Subcutaneous abdominal adipose tissue (tissue), 5 donors: Measurements from ENCODE around the gene PSMC3IP.

Source experiments
- H3K27ac ChIP-seq: one replicate; pipeline ENCODE4 v1.7.0; 2013; ENCODE audit warnings: low read depth, mild to moderate bottlenecking, inconsistent platforms, low read length, moderate library complexity
- H3K27me3 ChIP-seq, 5 donors: one replicate each; pipeline ENCODE4 v1.7.0; 2013; ENCODE audit warnings: low read length in 5 of 5, inconsistent platforms in 1 of 5; ENCODE audit not compliant: control insufficient read depth in 5 of 5, insufficient read depth in 4 of 5
- H3K36me3 ChIP-seq, 5 donors: one replicate each; pipeline ENCODE4 v1.7.0; 2013; ENCODE audit warnings: low read length in 5 of 5; ENCODE audit not compliant: control insufficient read depth in 5 of 5, insufficient read depth in 5 of 5
- H3K4me1 ChIP-seq, 5 donors: one replicate each; pipeline ENCODE4 v1.7.0; 2013; ENCODE audit warnings: low read length in 5 of 5, mild to moderate bottlenecking in 3 of 5, moderate library complexity in 1 of 5; ENCODE audit not compliant: control insufficient read depth in 5 of 5, insufficient read depth in 5 of 5
- H3K4me3 ChIP-seq, 5 donors: one replicate each; pipeline ENCODE4 v1.7.0; 2013; ENCODE audit warnings: low read length in 5 of 5, low read depth in 1 of 5
- H3K9ac ChIP-seq, 5 donors: one replicate each; pipeline ENCODE4 v1.7.0; 2013; ENCODE audit warnings: low read length in 5 of 5, mild to moderate bottlenecking in 4 of 5, moderate library complexity in 3 of 5
- H3K9me3 ChIP-seq, 5 donors: one replicate each; pipeline ENCODE4 v1.7.0; 2013; ENCODE audit warnings: low read length in 5 of 5; ENCODE audit not compliant: control insufficient read depth in 5 of 5
- donor health status: healthy.
- donor health status: healthy.
- donor health status: healthy.
- donor health status: healthy.
- donor health status: healthy.

The PSMC3IP gene

DNA sequence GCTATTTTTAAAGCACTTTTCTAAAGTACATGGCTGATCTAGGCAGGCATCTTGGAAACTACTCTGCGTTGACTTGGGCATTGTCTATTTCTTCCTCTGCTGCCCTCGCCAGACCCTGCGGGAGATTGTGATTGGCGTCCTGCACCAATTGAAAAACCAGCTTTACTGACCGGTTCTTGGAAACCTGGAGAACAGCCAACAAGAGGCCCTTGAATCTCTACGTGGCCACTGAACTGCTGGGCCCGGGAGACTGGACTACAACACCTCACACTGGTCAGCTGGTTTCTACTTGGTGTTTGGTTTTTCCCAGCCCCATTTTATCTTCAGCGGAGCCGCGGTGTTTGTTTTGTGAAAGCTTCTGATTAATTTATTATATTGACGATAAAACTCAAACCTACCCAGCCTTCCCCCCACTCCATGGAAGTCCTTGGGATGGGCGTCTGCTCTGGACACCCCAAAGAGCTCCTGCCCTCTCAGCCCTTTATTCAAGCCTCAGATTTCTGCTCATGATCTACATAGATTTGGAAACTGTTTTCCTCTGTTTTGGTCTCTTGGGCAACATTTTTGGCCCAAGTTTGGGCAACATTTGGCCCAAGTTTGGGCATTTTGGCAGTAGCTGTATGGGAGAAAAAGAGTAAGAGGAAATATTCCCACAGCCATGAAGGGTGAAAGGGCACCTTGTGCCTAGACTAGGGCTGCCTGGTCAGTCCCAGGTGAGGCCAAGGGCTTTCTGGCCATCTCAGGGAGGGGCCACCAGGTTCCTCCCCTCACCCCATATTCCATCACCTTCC, 5.9 kb downstream of the PSMC3IP start:
- Histone ChIP-seq H3K9me3 (no peaks in the 10 kb centered on the region), H3K27ac (peak overlapping the region; percentile 67), H3K4me1 (peaks cover 11 to 45% (median 37%) of the 10 kb centered on the region in 5 donors), H3K36me3 (peaks cover 6 to 74% (median 61%) of the 10 kb centered on the region in 5 donors), H3K9ac (peak overlapping the region in 2 of 5 donors; percentile 17 to 29), H3K27me3 (no peaks in the 10 kb centered on the region), H3K4me3 (no peak overlapping the region)

GRCh38 chr17:42568341-42569111, 9.0 kb downstream of the PSMC3IP start:
- Histone ChIP-seq H3K27ac (peak overlapping the region; percentile 26), H3K9me3 (no peaks in the 10 kb centered on the region), H3K36me3 (peaks cover 0 to 76% (median 64%) of the 10 kb centered on the region in 5 donors), H3K4me3 (no peak overlapping the region), H3K9ac (peak overlapping the region in 2 of 5 donors; percentile 31 to 58), H3K4me1 (peaks cover 14 to 65% (median 54%) of the 10 kb centered on the region in 5 donors), H3K27me3 (no peaks in the 10 kb centered on the region)

DNA sequence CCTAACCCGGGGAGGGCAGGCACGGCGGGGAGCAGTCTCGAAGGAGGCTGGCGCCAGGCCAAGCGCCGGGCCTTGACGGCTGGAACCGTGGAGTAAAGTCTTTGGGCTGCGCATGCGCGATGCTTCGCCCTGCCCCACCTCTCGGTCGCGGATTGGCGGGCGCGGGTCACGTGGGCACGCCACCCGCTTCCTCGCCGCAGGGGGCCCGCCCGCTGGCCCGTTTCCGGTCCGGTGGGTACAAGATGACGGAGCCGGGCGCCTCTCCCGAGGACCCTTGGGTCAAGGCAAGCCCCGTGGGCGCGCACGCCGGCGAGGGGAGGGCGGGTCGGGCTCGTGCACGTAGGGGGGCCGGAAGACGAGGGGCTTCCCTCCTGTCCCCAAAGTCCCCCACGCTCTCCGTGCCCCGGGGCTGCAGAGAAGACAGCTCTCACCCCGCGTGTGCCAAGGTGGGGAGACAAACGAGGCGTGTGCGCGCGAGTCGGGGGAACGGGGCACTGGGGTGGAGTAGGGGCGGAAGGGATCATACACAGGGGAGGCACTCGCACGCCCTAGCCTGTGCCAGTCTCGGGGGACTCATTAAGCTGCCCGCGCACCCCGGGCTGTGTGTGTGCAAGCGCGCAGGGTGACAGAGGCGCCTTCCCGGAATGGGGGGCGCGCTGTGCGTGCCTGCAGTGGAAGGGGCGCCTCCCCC, 10.5 kb downstream of the PSMC3IP start, which contains the start of gene MLX:
MLX (plus strand) TSS at position 218 of the 691 bp plus-strand sequence; CDS start at position 243, 25 bp downstream.
- no peaks in the 10 kb centered on the region for H3K9me3 ChIP-seq
- H3K36me3 ChIP-seq: peaks cover 0 to 62% (median 50%) of the 10 kb centered on the region in 5 donors
- peak within 1 kb of the TSS; percentile 91 for H3K27ac ChIP-seq
- peak within 1 kb of the TSS; percentile 81 to 90 (median 83) for H3K4me3 ChIP-seq
- H3K27me3 ChIP-seq: no peaks in the 10 kb centered on the region
- peak within 1 kb of the TSS; percentile 76 to 94 (median 89) for H3K9ac ChIP-seq
- H3K4me1 ChIP-seq: peaks cover 19 to 76% (median 64%) of the 10 kb centered on the region in 5 donors

DNA sequence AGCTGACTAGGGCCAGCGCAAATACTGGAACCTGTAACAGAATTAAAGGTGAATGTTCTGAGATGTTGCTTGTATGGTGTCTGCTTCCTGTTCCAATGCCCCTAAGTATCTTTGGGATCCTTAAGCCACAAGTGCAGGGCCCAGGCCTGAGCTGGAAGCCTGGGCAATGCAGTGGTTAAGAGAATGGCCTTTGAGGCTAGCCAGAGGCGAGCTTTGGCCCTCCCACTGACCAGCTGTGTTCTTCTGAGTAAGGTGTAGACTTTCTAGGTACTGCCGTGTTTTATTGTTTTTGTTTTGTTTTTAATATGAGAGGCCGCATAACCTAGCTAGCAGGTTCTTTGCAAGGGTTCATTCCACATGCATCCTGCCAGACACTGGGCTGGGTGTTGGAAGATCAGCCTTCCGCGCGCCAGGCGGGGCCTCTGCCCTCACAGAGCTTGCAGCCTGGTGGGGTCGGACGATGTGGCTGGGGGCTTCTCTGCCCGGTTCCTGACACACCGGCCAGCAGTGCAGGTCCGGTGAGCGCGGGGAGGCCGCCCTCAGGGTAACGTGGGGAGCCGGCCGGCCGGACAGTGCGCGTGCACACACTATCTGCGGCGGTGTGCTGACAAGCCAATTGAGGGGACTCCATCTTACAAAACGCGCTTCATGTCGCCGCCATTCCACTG, 11.2 kb downstream of the PSMC3IP start:
- peaks cover 0 to 55% (median 44%) of the 10 kb centered on the region in 5 donors for H3K36me3 ChIP-seq
- peaks cover 13 to 75% (median 63%) of the 10 kb centered on the region in 5 donors for H3K4me1 ChIP-seq
- peak overlapping the region in 4 of 5 donors; percentile 82 to 90 (median 84) for H3K4me3 ChIP-seq
- H3K27me3 ChIP-seq: no peaks in the 10 kb centered on the region
- peak overlapping the region; percentile 44 to 94 (median 85) for H3K9ac ChIP-seq
- H3K9me3 ChIP-seq: no peaks in the 10 kb centered on the region
- H3K27ac ChIP-seq: peak overlapping the region; percentile 91

GRCh38 chr17:42565523-42566214, 11.9 kb downstream of the PSMC3IP start:
- H3K4me3 ChIP-seq: no peak overlapping the region
- H3K9me3 ChIP-seq: no peaks in the 10 kb centered on the region
- H3K27ac ChIP-seq: peak overlapping the region; percentile 91
- no peaks in the 10 kb centered on the region for H3K27me3 ChIP-seq
- peak overlapping the region in 4 of 5 donors; percentile 44 to 89 (median 80) for H3K9ac ChIP-seq
- peaks cover 0 to 48% (median 43%) of the 10 kb centered on the region in 5 donors for H3K36me3 ChIP-seq
- peaks cover 12 to 72% (median 58%) of the 10 kb centered on the region in 5 donors for H3K4me1 ChIP-seq

- Histone ChIP-seq H3K4me1 (peaks cover 12 to 72% (median 57%) of the 10 kb centered on the region in 5 donors), H3K36me3 (peaks cover 0 to 44% (median 39%) of the 10 kb centered on the region in 5 donors), H3K27me3 (no peaks in the 10 kb centered on the region), H3K27ac (peak overlapping the region; percentile 30), H3K4me3 (no peak overlapping the region), H3K9ac (peak overlapping the region in 1 of 5 donors; percentile 42), H3K9me3 (no peaks in the 10 kb centered on the region)
These were observed 12.6 kb downstream of the PSMC3IP start for GRCh38 chr17:42564815-42565522.

GRCh38 chr17:42563950-42564349, 13.6 kb downstream of the PSMC3IP start:
- Histone ChIP-seq H3K9me3 (no peaks in the 10 kb centered on the region), H3K27ac (peak overlapping the region; percentile 30), H3K9ac (peak overlapping the region in 3 of 5 donors; percentile 42 to 98 (median 98)), H3K27me3 (no peaks in the 10 kb centered on the region), H3K4me1 (peaks cover 12 to 66% (median 57%) of the 10 kb centered on the region in 5 donors), H3K36me3 (peaks cover 0 to 34% (median 29%) of the 10 kb centered on the region in 5 donors), H3K4me3 (peak overlapping the region in 1 of 5 donors; percentile 56)

DNA sequence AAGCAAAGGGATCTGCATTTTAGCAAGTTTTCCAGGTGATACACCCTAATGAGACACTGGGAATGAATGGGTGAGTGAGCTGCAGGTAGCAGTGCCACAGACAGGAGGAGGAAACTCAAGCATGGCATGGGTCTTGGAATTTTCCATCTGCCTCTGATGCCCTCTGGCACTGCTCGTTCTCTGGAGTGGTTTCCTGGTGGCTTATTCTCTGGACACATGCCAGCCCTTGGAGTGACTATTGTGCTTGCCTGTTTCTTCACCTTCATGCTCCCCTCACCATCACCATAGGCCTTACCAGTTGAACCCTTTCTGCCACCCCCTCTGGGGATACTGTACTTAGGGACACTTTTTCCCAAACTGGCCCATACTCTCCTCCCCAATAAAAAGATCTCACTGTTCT, 14.0 kb downstream of the PSMC3IP start:
- no peaks in the 10 kb centered on the region for H3K27me3 ChIP-seq
- peaks cover 0 to 29% (median 25%) of the 10 kb centered on the region in 5 donors for H3K36me3 ChIP-seq
- H3K27ac ChIP-seq: peak overlapping the region; percentile 30
- H3K9ac ChIP-seq: peak overlapping the region; percentile 17 to 98 (median 97)
- peak overlapping the region; percentile 56 to 97 (median 85) for H3K4me3 ChIP-seq
- peaks cover 12 to 62% (median 55%) of the 10 kb centered on the region in 5 donors for H3K4me1 ChIP-seq
- H3K9me3 ChIP-seq: no peaks in the 10 kb centered on the region
